SU-DHL-6 (cell line): ENCODE data around the gene MASP2.

Experiments
- CTCF ChIP-seq: fragments of 200-600 bp; sonication (generic); IDR thresholded peaks from one replicate; pipeline ENCODE4 v1.5.1; 2017; ENCODE audit warnings: antibody characterized with exemption, mild to moderate bottlenecking, low read length, moderate library complexity; ENCODE audit not compliant: insufficient read depth, poor library complexity, severe bottlenecking
- EZH2phosphoT487 ChIP-seq: fragments of 200-600 bp; sonication (generic), shearing (Covaris generic); conservative IDR thresholded peaks from 2 replicates; pipeline ENCODE4 v1.6.1; 2018; ENCODE audit warnings: mild to moderate bottlenecking, antibody characterized with exemption, low read length, moderate library complexity, mixed read lengths

- TF ChIP-seq CTCF (no peak), EZH2phosphoT487 (no peak)
These were observed 13.2 kb upstream of the MASP2 start, which contains the start of gene SRM for GRCh38 chr1:11059968-11060830.
